Measurements from ENCODE around the gene CALCOCO1. TPM values are rescaled to one million over a fixed set of nuclear protein-coding genes. Genes with fewer than 3 reads are reported as not detected.

CALCOCO1 gene
- total and polyA plus RNA-seq, 2 of the 8 experiments (the other 6 are each of a cell fraction or from before 2014, with no cell fraction given): 20.3 to 39.3 TPM

DNA sequence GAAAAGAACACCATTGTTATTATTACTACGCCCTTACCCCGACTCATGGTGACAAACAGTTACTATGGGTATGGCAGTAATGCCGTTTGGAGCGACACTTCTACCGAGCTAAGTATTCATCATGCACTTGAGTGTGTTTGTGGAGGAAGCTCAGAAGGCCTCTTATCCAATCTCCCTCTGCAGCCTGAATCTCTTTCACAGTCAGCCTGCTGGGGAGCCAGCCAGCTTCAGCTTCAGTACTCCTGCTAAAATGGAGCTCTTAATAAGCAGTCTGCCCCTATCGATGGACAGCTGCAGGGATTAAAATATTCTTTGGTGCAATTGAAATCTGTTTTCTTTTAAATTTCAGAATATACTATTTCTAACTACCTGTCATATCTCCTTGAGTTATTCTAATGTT, 26.7 kb downstream of the CALCOCO1 start:
- H2BK12ac ChIP-seq (ENCODE audit: low read depth, low read length): no peak overlapping the region
- POLR2A ChIA-PET (ENCODE audit: partially characterized antibody): interaction anchor here (0.7 to 1.7 kb wide), 4 partner anchors 24 to 46 kb away, joined by 3 to 12 read pairs (median 4); partner anchors contain the start of gene ATP5MC2
- H3K18ac ChIP-seq (ENCODE audit: extremely low read depth, low read length): no peak overlapping the region
- H3K36me3 ChIP-seq (ENCODE audit: control insufficient read depth in 2 of 4, insufficient read depth in 4 of 4, low read length in 3 of 4): no peaks in the 10 kb centered on the region
- peaks cover 8 to 25% (median 22%) of the 10 kb centered on the region in 4 experiments for H3K27me3 ChIP-seq (replicated peaks in 1 of 4; ENCODE audit: control insufficient read depth in 3 of 4, extremely low read depth in 1 of 4, insufficient read depth in 3 of 4, low read length in 3 of 4)
- no peak overlapping the region for H4K5ac ChIP-seq (ENCODE audit: insufficient read length, low read depth, low read length)
- H4K91ac ChIP-seq (replicated peaks; ENCODE audit: insufficient read length, low read length): no peak overlapping the region
- H3K9me3 ChIP-seq (ENCODE audit: insufficient read depth in 2 of 2, low read depth in 1 of 2, low read length in 1 of 2): no peaks in the 10 kb centered on the region
- no peak overlapping the region for H4K8ac ChIP-seq (ENCODE audit: extremely low read depth, insufficient read depth, low read length)
- H3K4me3 ChIP-seq (ENCODE audit: extremely low read depth in 1 of 4, insufficient read depth in 2 of 4, low read depth in 3 of 4, low read length in 4 of 4): no peak overlapping the region
- no peak overlapping the region for H3K56ac ChIP-seq (replicated peaks; ENCODE audit: insufficient read length, low read depth, low read length)
- 79% methylated on average over 6 of the region's 6 CpGs; no CpG with 5 or more reads in 1 of the 2 experiments for WGBS, 2 experiments (ENCODE audit: extremely low coverage in 1 of 2, insufficient coverage in 1 of 2, insufficient read length in 1 of 2, insufficient replicate concordance in 2 of 2, low coverage in 1 of 2, low lambda C conversion rate in 2 of 2, missing lambda C conversion rate in 1 of 2)
- H2AK5ac ChIP-seq (ENCODE audit: low read depth, low read length): no peak overlapping the region
- H3K9ac ChIP-seq (replicated peaks in 1 of 4; ENCODE audit: extremely low read depth in 1 of 4, low read depth in 3 of 4, low read length in 3 of 4): no peak overlapping the region
- H2BK5ac ChIP-seq (ENCODE audit: low read depth, low read length): no peak overlapping the region
- no peak overlapping the region for H3K4ac ChIP-seq (replicated peaks; ENCODE audit: insufficient read length, low read depth, low read length)
- no peak overlapping the region for H3K14ac ChIP-seq (ENCODE audit: insufficient read length)
- H3K79me2 ChIP-seq (ENCODE audit: control insufficient read depth in 1 of 2, insufficient read depth in 2 of 2, low read length in 2 of 2): no peaks in the 10 kb centered on the region
- H3K4me1 ChIP-seq (replicated peaks in 1 of 4; ENCODE audit: control insufficient read depth in 3 of 4, insufficient read depth in 4 of 4, low read length in 3 of 4): peaks cover 0 to 10% (median 5%) of the 10 kb centered on the region in 4 experiments; a peak in 5 of 7 replicates
- no peak overlapping the region for H3K4me2 ChIP-seq (ENCODE audit: insufficient read depth in 1 of 2, low read depth in 2 of 2, low read length in 2 of 2)
- TF ChIP-seq RAD21 (IDR thresholded peaks at IDR 0.05 in 1 of 2, conservative IDR thresholded peaks at IDR 0.05 in 1 of 2; ENCODE audit: low read depth in 2 of 2, low read length in 2 of 2): no peak
- no peak for TF ChIP-seq GABPA (IDR thresholded peaks at IDR 0.05; ENCODE audit: borderline replicate concordance, insufficient read depth, low read length)
- no peak for TF ChIP-seq RFX5 (IDR thresholded peaks at IDR 0.05; ENCODE audit: borderline replicate concordance, low read depth, low read length)
- TF ChIP-seq, protein P1, sequence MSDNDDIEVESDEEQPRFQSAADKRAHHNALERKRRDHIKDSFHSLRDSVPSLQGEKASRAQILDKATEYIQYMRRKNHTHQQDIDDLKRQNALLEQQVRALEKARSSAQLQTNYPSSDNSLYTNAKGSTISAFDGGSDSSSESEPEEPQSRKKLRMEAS (IDR thresholded peaks at IDR 0.05): no peak
- no peak for FAIRE-seq
- H3K27ac ChIP-seq (ENCODE audit: low read depth, low read length): no peak overlapping the region
- H4K20me1 ChIP-seq (replicated peaks in 1 of 2; ENCODE audit: control insufficient read depth in 1 of 2, insufficient read depth in 2 of 2, low read length in 2 of 2): no peaks in the 10 kb centered on the region
- H2BK15ac ChIP-seq (ENCODE audit: low read length): no peak overlapping the region
- H2BK120ac ChIP-seq (replicated peaks; ENCODE audit: low read depth, low read length): no peak overlapping the region
- DNase-seq (ENCODE audit: low read depth in 1 of 2, low spot score in 2 of 2): no peak
- no peaks in the 10 kb centered on the region for H3K79me1 ChIP-seq (ENCODE audit: low read depth, low read length)
- H2AFZ ChIP-seq (ENCODE audit: low read length): no peak overlapping the region
- CTCF ChIA-PET (ENCODE audit: partially characterized antibody): interaction anchor here (0.6 to 7.1 kb wide), 16 partner anchors 9 to 105 kb away, joined by 3 to 194 read pairs (median 5); partner anchors contain the start of gene CALCOCO1
- H2BK20ac ChIP-seq (ENCODE audit: low read length): no peak overlapping the region
- H3K23me2 ChIP-seq (ENCODE audit: low read depth, low read length): peaks cover 7% of the 10 kb centered on the region
- no peak overlapping the region for H3K23ac ChIP-seq (ENCODE audit: insufficient read length)
